GM18508 (cell line): ENCODE results near the gene RNF44.
"Not testable (repeated sequence)": the region's sequence is repeated elsewhere in the genome, so short reads cannot be mapped to it uniquely, and the experiment has no call there.

ENCODE experiments used
- ATAC-seq: cut with Tn5 transposase; IDR thresholded peaks from one replicate; pipeline ENCODE4 v1.9.1; 2021; ENCODE audit warnings: moderate number of reproducible peaks; ENCODE audit not compliant: insufficient read depth, unreplicated experiment

The RNF44 gene

DNA sequence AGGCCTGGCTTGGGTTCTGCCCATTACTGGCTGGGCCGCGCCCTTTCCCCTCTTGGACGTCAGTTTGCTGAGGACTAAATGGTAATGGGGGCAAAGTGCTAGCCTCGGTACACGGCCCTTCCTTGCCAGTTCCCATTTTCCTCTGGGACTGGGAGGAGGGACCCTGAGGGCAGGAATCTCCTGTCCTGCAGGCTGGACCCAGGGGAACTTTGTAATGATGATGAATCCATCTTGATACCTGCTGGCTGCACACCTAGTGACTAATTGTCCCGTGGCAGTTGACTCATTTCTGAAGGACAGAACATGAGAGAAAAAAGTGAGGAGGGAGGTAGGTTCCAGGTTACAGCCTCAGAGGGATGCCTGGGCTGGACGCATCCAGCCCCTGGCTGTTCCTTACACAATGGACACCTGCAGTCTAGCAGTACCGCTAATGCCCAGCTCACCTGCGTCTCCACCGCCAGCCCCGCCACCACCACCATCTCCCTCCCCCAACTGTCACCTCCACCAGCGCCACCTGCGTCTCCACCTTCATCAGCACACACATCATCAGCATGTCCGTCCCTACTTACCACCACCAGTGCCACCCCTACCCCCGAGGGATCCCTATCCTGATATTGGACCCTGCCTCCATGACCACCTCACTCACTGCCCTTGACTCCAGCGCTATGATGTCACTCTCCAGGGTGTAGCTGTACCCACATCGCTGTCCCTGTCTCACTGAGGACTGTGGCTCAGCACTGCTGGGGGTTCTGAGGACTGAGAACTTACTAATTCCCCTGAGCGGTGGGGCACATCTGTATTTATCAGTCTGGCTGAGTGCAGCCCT is 16.3 kb upstream of the RNF44 start:
- ATAC-seq: no peak

DNA sequence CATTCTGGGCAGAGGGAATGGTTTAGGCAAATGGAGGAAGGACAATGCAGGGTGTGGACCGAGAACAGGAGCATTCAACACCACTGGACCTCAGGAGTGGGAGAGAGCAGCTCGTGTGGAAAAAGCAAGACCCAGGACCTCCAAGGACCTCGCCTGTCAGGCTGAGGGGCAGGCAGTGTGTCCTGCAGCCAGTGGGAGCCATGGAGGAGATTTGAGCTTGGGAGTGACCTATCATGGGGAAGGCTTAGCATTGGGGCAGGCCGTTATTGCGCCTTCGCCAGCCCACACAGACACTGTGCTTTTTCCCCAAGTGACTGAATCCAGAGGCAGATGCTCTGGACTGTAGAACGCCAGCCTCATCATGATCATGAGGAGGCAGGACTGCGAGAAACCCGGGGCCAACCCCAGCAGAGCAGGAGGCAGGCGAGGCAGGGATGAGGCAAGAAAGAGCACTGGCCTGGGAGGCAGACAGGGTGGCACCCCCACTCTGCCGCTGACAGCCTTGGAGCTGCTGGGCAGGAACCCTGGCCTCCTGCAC is 15.2 kb upstream of the RNF44 start:
- ATAC-seq: no peak

DNA sequence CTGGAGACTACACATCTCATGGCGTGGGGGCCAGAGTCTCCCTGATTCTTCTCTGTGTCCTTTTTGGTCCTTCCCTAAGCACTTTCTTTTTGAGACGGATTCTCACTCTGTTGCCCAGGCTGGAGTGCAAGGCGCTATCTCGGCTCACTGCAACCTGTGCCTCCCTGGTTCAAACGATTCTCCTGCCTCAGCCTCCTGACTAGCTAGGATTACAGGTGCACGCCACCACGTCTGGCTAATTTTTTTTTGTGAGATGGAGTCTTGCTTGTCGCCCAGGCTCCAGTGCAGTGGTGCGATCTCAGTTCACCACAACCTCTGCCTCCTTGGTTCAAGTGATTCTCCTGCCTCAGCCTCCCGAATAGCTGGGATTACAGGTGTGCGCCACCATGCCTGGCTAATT is 13.7 kb upstream of the RNF44 start:
- not testable (repeated sequence) for ATAC-seq

DNA sequence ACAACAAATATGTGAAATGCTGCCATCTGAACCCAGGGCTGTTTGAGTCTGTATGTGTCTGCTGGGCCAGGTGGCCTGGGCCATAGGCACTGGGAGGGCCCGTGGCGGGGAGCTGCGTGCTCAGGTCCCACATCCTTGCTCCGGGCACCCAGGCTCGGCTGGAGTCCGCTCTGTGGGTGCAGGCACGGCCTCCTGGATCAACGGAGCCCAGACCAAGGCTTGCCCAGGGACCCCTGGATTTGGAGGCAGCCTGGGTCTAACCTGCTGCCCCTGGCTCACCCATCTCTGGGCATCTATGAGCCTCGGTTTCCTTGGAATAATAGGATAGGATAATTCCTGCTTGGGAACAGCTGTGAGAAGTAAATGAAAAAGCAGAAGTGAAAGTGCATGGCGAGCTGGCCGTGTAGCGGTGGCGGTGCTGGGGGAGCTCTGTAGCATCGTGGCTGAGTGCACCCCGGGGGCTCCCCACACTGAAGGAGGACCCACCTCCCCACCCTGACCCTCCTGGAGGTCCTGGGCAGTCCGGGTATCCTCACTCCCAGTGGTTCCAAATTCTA is 13.2 kb upstream of the RNF44 start:
- no peak for ATAC-seq

DNA sequence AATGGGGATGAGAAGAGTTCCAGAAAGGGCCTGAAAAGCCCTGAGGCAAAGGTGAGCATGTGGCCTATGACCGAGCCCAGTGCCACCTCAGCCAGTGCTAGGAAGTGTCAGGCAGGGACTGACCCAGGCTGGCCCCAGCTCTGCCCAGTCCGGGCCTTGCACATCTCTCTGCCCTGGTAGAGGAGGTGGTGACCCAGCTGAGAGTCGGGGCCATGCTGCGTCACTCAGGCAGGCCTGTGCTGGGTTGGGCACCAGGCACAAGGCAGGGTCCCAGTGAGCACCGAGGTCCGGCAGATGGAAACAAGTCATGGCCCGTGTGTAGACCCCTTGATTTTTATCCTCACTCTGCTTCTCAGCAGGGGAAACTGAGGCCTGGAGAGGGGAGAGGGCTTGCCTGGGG is 12.7 kb upstream of the RNF44 start:
- ATAC-seq: no peak

DNA sequence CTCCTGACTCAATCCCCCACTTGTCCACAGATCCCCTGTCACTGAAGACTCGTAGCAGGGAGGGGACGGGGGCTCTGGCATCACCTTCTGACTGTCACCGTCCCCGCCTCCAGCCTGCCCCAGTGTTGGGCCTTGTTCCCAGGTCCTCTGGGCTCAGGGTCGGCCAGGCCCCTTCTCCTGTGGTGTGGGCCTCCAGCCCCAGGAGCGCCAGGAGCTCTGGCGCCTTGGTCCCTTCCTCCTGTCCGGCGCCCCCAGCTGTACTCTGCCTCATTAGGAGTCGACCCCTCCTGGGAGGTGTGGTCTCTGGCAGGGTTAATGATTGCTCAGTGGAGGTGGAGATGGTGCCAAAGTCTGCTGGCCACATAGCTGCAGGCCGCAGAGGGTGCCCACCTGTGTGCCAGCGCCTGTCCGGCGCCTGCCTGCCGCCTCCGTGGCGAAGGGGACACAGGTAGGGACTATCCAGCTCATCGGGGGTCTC is 11.8 kb upstream of the RNF44 start, which contains the start of gene CDHR2:
Gene CDHR2, plus strand, starts transcription at position 376 of the 478 bp plus-strand sequence. CDS start 16,011 bp downstream, outside the sequence.
- no peak for ATAC-seq

DNA sequence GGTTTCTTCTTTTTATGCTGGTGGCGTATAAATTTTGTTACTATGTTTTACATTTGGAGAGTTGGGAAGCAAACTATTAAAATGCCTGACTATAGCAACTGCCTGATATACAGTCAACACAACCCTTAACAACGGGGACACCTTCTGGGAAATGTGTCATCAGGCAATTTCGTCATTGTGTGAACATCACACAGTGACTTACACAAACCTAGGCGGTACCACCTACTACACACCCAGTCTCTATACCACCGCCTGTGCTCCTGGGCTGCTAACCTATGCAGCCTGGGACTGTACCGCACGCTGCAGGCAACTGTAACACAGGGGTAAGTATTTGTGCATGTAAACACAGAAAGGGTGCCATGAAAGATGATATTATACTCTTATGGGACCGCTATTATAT is 10.6 kb upstream of the RNF44 start:
- ATAC-seq: no peak

DNA sequence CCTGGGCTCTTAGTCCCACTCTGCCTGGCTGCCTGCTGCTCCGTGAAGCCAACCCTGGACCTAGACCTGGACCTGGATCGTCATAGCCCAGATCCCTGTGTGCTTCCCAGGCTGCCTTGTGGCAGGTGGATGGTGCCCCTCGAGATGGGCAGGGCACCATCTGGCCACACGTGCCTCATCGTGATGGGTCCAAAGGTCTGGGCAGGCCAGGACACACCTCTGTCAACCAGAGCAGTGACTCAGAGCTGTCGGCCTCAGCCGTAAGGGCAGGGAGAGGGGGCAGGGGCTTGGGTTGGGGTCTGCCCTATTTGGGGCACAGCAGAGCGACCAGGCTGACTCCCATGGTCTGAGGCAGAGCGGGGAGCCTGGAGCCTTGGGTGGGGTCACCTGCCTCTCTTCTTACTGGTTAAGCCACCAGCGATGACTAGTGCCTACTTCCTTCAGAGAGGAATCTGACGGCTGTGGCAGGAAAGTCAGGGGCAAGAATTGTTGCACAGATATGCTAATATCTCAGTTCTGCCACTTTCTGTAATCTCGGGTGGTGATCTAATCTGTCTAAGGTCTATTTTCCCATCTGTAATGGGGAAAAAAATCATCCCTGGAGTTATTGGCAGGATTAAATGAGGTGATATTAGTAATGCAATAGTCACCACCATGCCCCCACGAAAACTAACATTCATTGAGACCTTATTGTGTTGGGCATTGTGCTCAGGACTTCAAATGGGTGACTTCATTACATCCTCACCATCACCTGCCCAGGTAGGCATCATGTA is 8.7 kb upstream of the RNF44 start:
- ATAC-seq: no peak

DNA sequence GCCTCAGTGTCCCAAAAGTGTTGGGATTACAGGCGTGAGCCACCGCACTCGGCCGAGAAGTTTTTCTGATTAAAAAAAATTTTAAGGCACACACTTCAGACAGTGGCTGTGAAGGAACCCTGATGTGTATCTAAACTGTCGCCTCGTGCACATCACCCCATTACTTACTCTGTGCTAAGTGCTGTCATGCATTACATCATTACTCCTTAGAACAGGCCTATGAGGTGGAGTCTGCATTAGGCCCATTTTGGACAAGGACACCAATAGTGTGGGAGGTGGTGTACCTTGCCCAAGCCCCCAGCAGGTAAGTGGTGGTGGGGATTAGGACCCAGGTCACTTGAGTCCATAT is 8.2 kb upstream of the RNF44 start:
- no peak for ATAC-seq

DNA sequence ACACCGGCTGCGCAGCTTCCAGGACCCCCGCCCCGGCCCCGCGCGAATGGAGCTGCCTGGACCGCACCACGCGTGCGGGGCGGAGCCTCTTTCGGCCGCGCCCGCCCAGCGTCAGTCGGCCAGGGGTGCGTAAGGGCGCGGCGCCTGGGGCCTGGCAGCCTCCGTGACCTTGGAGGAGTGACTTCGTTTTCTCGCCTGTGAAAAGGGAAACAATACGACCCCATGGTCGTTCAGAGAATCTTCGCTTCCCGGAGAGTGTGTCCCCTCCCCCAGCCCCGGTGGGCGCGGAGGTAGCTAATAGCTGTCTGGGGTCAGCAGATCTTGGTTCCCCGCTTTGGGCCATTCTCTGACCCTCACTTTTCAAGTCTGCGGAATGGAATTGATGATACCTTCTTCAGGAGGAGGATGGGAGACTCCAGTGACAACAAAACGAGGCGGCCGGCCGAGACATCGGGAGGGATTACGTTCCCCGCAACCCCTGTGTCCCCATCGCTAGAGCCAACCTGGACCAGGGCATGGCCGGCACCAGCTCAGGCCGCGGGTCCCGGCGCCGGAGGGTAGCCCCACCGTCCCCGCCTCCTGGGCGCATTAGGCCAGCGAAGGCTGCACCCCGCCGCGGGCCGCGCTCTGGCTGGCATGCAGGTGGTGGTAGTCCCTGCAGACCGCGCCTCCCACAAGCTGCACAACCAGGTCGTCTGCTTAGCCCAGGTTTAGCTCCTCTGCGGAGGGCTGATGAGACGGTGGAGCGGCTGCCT is 6.4 kb upstream of the RNF44 start:
- ATAC-seq: no peak

DNA sequence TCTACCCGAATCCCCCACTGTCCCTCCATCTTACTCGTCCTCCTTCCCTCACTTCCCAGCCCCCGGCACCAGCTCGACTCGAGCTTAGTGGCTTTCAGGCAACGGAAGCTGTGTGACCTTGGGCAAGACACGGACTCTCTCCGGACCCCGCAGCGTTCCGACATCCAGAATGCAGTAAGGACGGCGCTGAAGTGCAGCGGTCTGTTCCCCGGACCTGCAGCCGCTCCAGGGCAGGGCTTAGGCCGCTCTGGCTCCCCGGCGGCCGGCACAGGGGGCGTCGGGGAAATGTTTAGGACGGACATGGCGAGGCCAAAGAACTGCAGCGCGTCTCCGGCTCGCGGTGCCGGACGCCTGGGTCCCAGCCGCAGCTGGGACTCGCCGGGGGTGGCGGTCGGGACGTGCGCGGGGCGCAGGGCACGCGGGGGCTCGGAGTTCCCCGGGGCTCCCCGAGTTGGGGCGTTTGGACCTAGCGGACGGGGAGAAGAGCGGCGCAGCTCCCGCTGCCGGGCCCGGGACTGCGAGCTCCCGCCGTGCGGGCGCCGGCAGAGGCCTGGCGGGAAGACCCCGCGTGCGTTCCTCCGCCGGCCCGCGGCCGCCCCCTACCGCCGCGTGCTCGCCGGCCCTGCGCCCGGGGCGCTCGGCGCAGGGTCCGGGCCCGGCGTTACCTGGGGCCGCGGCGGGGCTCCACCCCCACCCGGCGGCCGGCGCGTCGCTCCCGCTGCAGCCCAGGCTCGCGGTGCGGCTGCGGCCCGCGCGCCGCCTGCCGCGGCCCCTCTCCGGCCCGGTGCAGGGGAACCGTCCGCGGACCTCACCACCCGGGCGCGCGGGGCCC is 5.6 kb upstream of the RNF44 start:
- ATAC-seq: no peak

DNA sequence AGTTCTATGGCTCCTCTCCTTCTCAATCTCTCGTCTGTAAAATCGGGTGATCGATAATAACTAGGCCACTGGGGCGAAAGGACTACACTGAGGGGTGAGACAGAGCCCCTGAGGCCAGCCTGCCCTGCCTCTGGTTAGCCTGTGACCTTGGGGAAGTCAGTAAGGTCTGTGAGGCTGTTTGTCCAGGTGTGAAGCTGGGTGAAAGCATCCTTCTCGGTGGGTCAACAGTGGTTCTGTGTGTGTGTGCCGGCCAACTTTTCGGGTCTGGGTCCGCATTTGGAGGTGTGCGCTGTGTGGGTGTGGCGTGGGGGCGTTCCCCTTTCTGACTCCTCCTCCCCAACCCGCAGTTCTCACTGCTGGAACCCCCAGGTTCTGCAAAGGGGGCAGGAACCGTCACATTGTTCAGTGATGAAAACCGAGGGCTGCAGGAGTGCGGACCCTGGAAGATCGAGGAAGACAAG is 5.0 kb upstream of the RNF44 start:
- ATAC-seq: no peak

DNA sequence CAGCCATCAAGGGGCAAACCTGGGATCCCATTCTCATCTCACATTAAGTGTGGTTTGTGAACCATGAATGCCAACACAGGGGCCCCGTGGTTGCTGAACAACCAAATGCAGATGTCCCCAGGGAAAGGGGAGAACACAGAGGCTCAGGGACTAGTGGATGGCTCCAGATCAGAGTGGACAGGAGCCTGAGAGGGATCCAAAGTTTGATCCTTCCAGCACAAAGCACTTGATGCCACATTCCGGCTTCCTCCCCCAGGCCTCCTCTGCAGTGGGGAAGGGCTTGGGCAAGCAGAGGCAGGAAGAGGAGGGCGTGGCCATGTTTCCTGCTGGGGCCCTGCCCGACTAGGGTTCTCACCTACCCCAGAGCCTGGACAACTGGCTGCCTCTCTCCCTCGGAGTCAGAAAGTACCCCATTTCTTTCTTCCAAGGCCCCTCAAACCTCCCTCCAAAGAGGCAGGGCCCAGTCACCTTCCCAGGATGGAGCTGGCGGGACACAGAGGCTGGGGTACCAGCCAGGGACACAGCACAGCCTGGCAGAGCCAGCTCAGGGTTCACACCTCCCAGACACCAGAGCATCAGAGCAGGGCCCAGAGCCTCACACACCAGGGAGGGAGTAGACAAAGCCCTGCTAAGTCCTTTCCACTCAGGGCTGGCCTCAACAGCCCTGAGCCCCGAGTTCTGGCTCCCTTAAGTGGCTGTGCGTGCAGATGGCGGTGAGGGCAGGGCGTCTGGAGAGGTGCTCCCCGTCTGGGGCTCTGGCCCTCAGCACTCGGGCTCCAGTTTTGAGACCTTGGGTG is 4.3 kb upstream of the RNF44 start:
- no peak for ATAC-seq

DNA sequence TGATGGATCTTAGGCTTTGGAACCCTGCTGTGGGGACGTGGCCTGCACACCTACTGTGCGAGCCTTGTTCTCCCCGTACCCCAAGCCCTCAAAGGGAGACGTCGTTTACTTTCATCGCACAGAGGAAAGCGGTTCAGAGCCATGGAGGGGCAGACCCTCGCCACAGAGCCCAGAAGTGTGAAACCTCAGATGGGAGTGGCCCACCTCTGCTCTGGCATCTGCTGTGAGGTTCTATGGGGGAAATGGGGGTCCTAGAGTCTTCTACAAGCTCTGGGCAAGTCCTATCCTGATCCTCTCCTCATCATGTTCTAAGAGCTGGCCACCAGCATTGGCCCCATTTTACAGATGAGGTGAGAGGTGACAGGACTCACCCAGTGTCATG is 3.7 kb upstream of the RNF44 start:
- ATAC-seq: no peak

DNA sequence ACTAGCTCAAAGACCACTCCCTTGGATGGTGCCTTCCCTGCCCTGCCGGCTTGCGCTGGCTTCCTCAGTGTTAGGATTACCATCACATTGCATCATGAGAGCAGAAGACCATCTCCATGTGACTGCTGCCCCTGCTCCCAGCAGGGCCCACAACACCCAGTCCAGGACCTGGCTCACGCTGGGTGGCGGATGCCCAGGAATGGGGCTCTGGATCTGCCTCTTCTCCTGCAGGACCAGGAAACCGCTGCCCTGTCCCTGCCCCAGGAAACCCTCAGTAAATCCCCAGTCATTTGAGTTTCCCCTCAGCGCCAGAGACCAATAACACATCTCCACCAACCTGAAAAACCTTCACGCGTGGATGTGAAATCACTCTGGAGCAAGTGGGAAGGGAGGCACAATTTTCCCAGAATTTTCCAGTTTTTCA is 3.3 kb upstream of the RNF44 start:
- ATAC-seq: no peak

DNA sequence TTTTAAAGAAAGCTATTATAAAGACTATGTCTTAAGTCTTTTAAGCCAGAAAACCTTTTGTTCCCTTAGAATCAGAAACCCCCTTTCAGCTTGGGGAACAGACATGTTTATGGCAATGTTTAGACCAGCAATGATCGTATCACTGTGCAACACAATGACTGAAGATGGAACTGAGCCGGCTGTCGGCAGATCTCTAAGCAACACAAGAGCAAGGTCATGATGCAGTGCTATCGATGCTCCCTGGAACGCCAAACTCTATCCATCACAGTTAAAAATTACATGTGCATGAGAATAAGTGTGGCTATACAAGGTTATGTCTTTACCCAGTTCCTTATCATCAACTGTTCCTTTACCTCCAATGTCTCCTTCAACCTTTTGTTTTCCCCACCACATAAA is 1.8 kb upstream of the RNF44 start:
- ATAC-seq: no peak

DNA sequence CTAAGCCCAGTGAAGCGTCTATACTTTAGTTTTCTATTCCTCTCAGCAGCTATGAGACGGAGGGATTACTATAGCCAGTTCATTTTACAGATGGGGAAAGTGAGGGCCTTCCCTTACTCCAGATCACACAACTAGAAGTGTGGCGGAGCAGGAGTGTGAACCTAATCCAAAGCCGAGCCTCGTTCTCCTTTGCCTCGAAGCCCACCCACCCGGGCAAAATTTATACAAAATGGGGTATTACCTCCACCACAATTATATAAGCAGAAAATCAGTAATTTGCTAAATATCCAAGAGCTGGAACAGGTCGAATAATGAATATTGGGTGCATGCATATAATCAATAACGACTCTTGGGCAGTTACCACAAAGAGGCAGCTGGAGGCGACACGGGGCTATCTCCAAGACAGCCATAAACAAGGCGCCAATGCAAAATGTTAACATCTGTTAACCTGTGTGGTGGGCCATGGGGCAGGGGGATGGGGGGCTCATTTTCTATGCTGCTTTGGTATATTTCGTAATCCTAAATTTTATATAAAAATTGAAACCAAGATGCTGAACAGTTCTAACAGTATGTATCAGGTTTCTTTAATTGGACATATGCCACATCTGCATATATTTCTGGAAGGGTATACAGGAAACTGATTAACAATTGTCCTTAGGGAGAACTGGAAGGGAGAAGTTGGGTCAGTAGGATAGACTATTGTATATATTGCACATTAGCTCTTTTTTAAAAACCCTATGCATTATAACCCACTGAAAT is 1.2 kb upstream of the RNF44 start:
- no peak for ATAC-seq
